B cell (primary cell): ENCODE results near the gene NES.

Source experiments
- CTCF ChIP-seq: fragments of 200-600 bp; IDR thresholded peaks from one replicate; pipeline ENCODE4 v1.8.0; 2022; ENCODE audit warnings: antibody characterized with exemption, mild to moderate bottlenecking
- EZH2 ChIP-seq: IDR thresholded peaks from 2 replicates; pipeline ENCODE4 v1.6.1; 2012; ENCODE audit warnings: borderline replicate concordance, low read depth, mild to moderate bottlenecking, moderate library complexity, low read length; ENCODE audit not compliant: insufficient read depth, poor library complexity, severe bottlenecking

DNA sequence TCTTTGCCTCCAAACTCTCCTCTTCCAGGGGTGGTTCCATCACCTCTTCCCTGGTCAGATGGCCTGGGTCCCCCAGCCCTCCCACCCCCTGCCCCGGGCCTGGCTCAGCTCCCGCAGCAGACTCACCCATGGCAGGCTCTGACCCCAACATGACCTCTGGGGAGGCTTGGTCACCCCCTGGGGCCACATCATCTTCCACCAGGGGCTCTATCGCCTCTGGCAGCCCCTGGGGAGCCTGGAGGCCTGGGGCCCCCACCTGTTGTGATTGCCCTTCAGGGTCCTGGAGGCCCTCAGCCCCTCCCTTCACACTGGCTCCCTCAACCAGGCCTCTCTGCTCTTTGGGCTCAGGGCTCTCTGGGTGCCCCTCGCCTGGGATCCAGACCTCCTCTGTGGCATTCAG is 6.4 kb downstream of the NES start:
- TF ChIP-seq CTCF, result no peak
- TF ChIP-seq EZH2, result no peak
